Measurements from ENCODE around the gene KCNQ1. TPM values are rescaled to one million over a fixed set of nuclear protein-coding genes. Genes with fewer than 3 reads are reported as not detected.

The KCNQ1 gene
- polyA plus RNA-seq, 1 of the 3 experiments (the other 2 are of a cell fraction) = 0.05 TPM

DNA sequence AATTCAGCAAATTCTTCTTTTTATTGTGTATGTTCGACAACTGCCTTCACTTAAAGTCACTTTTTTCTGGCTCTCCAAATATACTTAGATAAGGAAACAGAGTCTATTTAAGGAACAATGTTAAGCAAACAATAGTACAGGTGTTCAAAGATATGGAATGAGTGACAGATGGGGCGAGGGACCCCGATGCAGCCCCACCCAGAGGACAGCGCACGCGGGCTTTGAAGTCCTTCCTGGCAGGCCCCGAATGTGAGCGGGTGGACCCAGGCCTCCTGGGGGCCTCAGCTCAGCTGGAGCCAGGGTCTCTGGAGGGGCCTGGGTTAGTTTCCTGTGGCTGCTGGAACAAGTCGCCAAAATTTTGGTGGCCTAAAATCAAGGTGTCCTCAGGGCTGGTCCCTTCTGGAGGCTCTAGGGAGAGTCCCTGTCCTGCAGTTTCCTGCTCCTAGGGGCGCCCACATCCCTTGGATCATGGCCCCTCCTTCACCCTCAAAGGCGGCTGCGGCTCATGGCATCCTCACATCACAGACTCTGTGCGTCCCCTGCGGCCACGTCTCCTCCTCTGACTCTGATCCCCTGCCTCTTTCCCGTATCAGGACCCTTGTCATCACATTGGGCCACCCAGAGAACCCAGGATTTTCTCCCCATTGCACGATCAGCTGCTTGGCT is 295.6 kb downstream of the KCNQ1 start:
- H3K27ac ChIP-seq (ENCODE audit: low read depth in 2 of 2, low read length in 1 of 2) = no peak overlapping the region
- no peak overlapping the region for H3K4me2 ChIP-seq
- no peaks in the 10 kb centered on the region for H3K9me3 ChIP-seq
- no peaks in the 10 kb centered on the region for H4K20me1 ChIP-seq (ENCODE audit: insufficient read depth)
- WGBS (ENCODE audit: low lambda C conversion rate) = 84% methylated on average over 12 of the region's 17 CpGs
- CTCF ChIA-PET = interaction anchor here (0.7 kb wide), 1 partner anchor 164 kb away, joined by 3 read pairs; no protein-coding TSS in a partner anchor
- no peak overlapping the region for H3K9ac ChIP-seq
- H2AFZ ChIP-seq (ENCODE audit: low read depth) = no peak overlapping the region
- H3K36me3 ChIP-seq (replicated peaks in 1 of 2; ENCODE audit: control insufficient read depth in 1 of 2, insufficient read depth in 2 of 2, low read length in 1 of 2) = no peaks in the 10 kb centered on the region
- TF ChIP-seq, protein P1, sequence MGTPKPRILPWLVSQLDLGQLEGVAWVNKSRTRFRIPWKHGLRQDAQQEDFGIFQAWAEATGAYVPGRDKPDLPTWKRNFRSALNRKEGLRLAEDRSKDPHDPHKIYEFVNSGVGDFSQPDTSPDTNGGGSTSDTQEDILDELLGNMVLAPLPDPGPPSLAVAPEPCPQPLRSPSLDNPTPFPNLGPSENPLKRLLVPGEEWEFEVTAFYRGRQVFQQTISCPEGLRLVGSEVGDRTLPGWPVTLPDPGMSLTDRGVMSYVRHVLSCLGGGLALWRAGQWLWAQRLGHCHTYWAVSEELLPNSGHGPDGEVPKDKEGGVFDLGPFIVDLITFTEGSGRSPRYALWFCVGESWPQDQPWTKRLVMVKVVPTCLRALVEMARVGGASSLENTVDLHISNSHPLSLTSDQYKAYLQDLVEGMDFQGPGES (IDR thresholded peaks at IDR 0.05; ENCODE audit: low read depth, low read length) = no peak
- TF ChIP-seq FOSL2 (IDR thresholded peaks at IDR 0.05; ENCODE audit: borderline replicate concordance, low read depth) = no peak
- TF ChIP-seq, protein P2, sequence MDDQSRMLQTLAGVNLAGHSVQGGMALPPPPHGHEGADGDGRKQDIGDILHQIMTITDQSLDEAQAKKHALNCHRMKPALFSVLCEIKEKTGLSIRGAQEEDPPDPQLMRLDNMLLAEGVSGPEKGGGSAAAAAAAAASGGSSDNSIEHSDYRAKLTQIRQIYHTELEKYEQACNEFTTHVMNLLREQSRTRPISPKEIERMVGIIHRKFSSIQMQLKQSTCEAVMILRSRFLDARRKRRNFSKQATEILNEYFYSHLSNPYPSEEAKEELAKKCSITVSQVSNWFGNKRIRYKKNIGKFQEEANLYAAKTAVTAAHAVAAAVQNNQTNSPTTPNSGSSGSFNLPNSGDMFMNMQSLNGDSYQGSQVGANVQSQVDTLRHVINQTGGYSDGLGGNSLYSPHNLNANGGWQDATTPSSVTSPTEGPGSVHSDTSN (IDR thresholded peaks at IDR 0.05) = no peak
- TF ChIP-seq RCOR1 (IDR thresholded peaks at IDR 0.05; ENCODE audit: low read length) = no peak
- no peak for TF ChIP-seq YY1 (IDR thresholded peaks at IDR 0.05; ENCODE audit: low read depth)
- TF ChIP-seq TAF1 (IDR thresholded peaks at IDR 0.05; ENCODE audit: borderline replicate concordance, low read depth, low read length) = no peak
- TF ChIP-seq, protein P3, sequence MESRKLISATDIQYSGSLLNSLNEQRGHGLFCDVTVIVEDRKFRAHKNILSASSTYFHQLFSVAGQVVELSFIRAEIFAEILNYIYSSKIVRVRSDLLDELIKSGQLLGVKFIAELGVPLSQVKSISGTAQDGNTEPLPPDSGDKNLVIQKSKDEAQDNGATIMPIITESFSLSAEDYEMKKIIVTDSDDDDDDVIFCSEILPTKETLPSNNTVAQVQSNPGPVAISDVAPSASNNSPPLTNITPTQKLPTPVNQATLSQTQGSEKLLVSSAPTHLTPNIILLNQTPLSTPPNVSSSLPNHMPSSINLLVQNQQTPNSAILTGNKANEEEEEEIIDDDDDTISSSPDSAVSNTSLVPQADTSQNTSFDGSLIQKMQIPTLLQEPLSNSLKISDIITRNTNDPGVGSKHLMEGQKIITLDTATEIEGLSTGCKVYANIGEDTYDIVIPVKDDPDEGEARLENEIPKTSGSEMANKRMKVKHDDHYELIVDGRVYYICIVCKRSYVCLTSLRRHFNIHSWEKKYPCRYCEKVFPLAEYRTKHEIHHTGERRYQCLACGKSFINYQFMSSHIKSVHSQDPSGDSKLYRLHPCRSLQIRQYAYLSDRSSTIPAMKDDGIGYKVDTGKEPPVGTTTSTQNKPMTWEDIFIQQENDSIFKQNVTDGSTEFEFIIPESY (IDR thresholded peaks at IDR 0.05; ENCODE audit: borderline replicate concordance, low read depth) = no peak
- TF ChIP-seq GATA2 (CRISPR knock-in tag; IDR thresholded peaks at IDR 0.05) = no peak
- TF ChIP-seq, protein P4, sequence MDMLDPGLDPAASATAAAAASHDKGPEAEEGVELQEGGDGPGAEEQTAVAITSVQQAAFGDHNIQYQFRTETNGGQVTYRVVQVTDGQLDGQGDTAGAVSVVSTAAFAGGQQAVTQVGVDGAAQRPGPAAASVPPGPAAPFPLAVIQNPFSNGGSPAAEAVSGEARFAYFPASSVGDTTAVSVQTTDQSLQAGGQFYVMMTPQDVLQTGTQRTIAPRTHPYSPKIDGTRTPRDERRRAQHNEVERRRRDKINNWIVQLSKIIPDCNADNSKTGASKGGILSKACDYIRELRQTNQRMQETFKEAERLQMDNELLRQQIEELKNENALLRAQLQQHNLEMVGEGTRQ (IDR thresholded peaks at IDR 0.05; ENCODE audit: borderline replicate concordance, low read depth, low read length) = no peak
- TF ChIP-seq, protein P5, sequence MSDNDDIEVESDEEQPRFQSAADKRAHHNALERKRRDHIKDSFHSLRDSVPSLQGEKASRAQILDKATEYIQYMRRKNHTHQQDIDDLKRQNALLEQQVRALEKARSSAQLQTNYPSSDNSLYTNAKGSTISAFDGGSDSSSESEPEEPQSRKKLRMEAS (IDR thresholded peaks at IDR 0.05; ENCODE audit: low read depth) = no peak
- no peak for TF ChIP-seq FOXJ3 (CRISPR knock-in tag; IDR thresholded peaks at IDR 0.05)
- TF ChIP-seq GABPA (IDR thresholded peaks at IDR 0.05; ENCODE audit: low read depth) = no peak
- TF ChIP-seq, protein P6, sequence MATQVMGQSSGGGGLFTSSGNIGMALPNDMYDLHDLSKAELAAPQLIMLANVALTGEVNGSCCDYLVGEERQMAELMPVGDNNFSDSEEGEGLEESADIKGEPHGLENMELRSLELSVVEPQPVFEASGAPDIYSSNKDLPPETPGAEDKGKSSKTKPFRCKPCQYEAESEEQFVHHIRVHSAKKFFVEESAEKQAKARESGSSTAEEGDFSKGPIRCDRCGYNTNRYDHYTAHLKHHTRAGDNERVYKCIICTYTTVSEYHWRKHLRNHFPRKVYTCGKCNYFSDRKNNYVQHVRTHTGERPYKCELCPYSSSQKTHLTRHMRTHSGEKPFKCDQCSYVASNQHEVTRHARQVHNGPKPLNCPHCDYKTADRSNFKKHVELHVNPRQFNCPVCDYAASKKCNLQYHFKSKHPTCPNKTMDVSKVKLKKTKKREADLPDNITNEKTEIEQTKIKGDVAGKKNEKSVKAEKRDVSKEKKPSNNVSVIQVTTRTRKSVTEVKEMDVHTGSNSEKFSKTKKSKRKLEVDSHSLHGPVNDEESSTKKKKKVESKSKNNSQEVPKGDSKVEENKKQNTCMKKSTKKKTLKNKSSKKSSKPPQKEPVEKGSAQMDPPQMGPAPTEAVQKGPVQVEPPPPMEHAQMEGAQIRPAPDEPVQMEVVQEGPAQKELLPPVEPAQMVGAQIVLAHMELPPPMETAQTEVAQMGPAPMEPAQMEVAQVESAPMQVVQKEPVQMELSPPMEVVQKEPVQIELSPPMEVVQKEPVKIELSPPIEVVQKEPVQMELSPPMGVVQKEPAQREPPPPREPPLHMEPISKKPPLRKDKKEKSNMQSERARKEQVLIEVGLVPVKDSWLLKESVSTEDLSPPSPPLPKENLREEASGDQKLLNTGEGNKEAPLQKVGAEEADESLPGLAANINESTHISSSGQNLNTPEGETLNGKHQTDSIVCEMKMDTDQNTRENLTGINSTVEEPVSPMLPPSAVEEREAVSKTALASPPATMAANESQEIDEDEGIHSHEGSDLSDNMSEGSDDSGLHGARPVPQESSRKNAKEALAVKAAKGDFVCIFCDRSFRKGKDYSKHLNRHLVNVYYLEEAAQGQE (IDR thresholded peaks at IDR 0.05; ENCODE audit: low read depth, low read length) = no peak
- POLR2A ChIA-PET = interaction anchor here (1.0 to 1.3 kb wide), 2 partner anchors 39 to 41 kb away, joined by 3 to 4 read pairs; partner anchors contain the start of gene KCNQ1OT1
- H3K79me2 ChIP-seq (ENCODE audit: insufficient read depth) = no peaks in the 10 kb centered on the region
- no peaks in the 10 kb centered on the region for H3K27me3 ChIP-seq (ENCODE audit: insufficient read depth)
- H3K4me3 ChIP-seq (ENCODE audit: low read depth in 2 of 2, low read length in 1 of 2) = no peak overlapping the region
- H3K9me2 ChIP-seq = no peaks in the 10 kb centered on the region
- peaks cover 0 to 33% of the 10 kb centered on the region in 2 experiments; a peak in 1 of 4 replicates for H3K4me1 ChIP-seq (ENCODE audit: control insufficient read depth in 1 of 2, insufficient read depth in 2 of 2, low read depth in 1 of 2, low read length in 1 of 2)
- H3F3A ChIP-seq (replicated peaks; ENCODE audit: insufficient read depth) = no peaks in the 10 kb centered on the region
- no peak for DNase-seq

All from SK-N-SH (cell line).